Measurements from ENCODE around the gene DNAL4.
"Not testable (repeated sequence)": the region's sequence is repeated elsewhere in the genome, so short reads cannot be mapped to it uniquely, and the experiment has no call there.

The DNAL4 gene

DNA sequence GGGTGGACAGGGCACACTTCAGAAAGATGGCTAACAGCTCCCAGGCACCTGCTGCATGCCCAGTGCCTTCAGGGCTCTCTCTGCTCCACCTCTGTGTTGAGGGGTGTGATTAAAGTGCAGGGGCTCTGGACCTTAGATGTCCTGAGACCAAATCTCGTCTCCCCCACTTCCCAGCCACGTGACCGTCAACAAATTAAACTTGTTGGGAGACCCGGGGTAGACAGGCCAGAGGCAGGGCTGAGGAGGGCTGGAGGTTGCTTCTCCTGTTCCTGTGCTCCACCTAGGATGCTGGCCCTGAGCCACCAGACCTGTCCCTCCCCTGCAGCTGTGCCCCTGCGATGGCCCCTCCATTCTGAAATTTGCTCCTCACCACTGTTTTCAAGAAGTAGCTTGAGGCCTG is 32.9 kb upstream of the DNAL4 start:
- FAIRE-seq, result no peak

DNA sequence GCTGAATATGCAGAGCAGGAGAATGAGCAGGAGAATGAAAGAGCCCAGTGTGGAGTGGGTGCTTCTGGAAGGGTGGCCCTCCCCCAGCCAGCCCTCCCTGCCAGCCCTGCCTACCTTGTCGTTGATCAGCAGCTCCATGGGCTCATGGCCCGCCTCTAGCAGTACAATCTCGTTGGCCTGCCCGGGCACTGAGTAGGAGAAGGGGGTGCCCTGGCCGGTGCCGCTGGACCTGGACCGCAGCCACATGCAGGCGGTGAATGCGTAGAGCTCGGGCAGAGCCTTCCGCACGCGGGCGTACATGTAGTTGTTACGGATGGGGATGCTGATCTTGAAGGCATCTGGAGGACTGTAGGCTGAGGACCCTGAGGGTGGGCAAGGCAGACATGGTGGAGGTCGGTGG is 32.4 kb upstream of the DNAL4 start:
- FAIRE-seq, result no peak

DNA sequence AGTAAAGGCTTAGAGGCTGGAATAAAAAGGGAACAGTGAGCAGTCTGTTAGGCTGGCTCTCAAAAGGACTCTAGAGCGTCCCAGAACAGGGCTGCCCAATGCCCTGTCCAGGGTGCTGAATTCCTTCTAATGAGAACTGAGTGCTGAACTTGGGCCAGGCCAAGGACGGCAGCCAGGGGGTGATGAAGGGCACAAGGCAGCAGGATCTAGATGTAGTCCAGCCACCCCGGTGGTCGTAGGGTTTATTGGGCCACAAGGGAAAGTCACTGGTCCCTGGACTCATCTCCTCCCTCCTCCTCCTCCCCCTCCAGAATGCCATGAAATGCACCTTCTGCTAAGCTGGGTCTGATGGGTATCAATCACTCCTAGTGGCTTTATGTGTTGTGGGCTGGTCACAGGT is 30.6 kb upstream of the DNAL4 start:
- no peak for FAIRE-seq

GRCh38 chr22:38823637-38824036 is 29.7 kb upstream of the DNAL4 start:
- FAIRE-seq, result no peak

DNA sequence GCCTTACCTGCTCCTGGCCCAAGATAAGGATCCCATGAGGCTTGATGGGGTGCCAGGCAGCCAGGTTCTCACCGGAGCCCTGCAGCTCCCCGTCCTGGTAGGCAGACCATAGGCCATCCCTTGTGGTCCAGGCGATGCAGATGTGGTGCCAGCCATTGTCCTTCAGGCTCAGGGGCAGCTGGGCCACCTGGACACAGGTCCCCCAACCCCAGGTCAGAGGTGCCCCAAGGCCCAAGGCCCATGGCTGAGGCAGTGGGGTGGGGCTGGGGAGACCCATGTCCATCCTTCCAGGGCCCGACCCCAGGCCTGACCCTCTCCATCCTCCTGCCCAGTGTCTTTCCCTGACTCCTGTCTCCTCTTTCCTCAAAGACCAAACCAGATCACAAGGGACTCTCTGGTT is 29.1 kb upstream of the DNAL4 start:
- no peak for FAIRE-seq

DNA sequence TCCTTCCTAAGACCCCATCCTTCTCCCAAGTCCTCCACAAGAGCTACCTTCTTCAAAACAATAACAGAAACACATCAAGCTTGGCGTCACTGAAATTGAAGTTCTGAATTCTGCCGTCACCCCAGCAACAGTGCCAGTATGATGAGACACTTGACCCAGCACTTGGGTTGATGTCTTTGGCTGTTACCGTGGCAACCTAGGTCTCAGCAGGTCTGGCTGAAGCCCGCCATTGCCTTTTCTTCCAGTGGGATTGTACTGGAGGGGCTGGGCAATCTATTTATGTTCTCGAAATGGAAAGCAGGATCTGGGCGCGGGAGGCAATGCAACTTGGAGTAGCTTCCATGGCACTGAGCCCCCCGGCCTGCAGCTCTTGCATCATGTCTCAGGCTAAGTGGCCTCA is 26.1 kb upstream of the DNAL4 start:
- FAIRE-seq, result no peak

- no peak for FAIRE-seq
These were observed 25.5 kb upstream of the DNAL4 start for GRCh38 chr22:38819387-38819940.

- no peak for FAIRE-seq
These were observed 23.3 kb upstream of the DNAL4 start for GRCh38 chr22:38817196-38817595.

DNA sequence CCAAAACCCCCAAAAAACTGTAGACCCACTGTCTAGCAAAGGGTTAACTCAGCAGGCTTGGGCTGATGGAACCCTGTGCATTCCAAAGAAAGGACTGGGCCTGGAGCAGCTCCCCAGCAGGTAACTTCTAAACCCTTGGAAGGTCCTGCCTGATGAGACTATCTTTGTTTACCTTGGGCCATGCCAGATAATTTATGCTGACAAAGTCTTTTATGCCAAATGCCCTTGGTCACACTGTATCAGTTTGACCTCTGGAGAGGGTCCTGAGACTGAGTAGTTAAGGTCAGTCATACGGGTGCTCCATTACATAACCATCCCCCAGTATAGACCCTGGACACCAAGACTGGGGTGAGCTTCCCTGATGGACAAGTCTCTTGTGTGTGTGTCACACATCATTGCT is 21.9 kb upstream of the DNAL4 start:
- FAIRE-seq, result no peak

DNA sequence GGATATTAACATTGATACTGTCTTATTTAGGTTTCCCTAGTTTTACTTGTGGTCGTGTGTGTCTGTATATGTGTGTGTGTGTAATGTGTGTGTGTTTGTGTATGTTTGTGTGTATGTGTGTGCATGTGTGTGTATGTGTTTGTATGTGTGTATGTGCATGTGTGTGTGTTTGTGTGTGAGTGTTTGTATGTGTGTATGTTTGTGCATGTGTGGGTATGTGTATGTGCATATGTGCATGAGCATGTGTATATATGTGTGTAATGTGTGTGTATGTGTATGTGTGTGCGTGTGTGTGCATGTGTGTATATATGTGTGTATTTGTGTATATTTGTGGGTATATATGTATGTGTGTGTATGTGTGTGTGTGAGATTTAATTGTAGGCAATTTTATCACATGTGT is 17.3 kb upstream of the DNAL4 start:
- FAIRE-seq, result no peak

DNA sequence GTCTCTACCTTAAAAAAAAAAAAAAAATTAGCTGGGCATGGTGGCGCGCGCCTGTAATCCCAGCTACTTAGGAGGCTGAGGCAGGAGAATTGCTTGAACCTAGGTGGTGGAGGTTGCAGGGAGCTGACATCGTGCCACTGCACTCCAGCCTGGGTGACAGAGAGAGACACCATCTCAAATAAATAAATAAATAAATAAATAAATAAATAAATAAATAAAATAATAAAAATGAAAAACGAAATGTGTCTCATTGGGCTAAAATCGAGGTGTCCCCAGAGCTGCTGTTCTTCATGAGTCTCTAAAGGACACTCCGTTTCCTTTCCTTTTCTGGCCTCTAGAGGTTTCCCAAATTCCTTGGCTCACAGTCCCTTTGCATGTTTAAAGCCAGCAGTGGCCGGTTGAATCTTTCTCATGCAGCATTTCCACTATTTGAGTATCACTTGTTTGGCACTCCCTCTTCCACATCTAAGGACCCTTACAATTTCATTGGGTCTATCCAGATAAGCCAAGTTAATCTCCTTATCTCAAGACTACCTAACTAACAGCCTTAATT is 11.2 kb upstream of the DNAL4 start:
- FAIRE-seq, result not testable (repeated sequence)

- no peak for FAIRE-seq
These were observed 8.8 kb upstream of the DNAL4 start for GRCh38 chr22:38802671-38803121.

- no peak for FAIRE-seq
These were observed 5.5 kb upstream of the DNAL4 start for GRCh38 chr22:38799265-38800002.

GRCh38 chr22:38798496-38798895 is 4.6 kb upstream of the DNAL4 start:
- FAIRE-seq, result no peak

DNA sequence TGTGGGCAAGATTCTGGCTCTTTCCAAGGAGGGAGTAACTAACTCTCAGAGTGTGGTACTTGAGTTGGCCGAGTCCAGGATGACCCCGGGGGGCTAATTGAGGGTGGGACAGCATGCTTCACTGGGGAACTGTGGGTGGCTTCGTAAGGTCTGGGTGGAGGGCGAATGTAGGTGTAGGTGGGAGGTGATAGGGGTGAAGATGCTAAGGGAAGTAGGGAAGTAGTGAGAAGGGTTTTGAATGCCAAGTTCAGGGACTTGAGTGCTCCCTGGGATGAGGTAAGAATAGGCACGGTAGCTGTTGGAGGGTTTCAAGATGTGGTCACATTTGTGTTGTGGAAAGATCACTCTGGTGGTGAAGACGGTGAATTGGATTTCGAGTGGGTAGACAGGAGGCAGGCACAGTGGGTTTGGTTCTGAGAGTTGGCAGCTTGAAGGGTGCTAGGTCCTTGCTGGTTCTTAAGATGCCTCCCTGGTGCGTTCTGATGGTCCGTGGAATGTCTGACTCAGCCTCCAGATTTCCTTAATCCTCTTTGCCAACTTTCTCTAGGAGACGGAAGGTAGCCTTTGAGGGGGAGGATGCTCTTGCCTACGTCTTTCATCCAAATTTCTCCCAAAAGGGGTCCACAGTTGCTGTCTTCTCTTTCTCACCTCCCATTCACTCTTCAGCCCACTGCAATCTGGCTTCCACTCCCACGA is 2.5 kb upstream of the DNAL4 start:
- FAIRE-seq, result no peak

- FAIRE-seq, result no peak
These were observed 1.6 kb upstream of the DNAL4 start for GRCh38 chr22:38795569-38795968.

DNA sequence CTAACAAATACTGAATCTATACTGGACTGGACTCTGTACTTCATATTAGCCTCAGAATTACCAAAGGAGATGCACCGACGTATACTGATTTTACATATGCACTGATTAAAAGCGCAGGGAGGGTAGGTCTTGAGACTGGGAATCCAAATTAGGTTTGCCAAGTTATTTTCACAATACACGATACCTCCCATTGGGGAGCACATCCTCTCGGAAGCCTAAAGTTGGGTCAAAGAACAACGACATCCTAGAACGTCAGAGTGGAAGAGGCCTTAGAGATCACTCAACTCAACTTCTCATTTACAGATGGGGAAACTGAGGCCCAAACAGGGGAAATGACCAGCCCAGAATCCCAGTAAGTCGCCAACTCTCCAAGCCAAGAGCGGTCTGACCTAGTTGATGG is 626 bp downstream of the DNAL4 start:
- FAIRE-seq, result no peak

- no peak for FAIRE-seq
These were observed 1.1 kb downstream of the DNAL4 start for GRCh38 chr22:38792833-38793232.

GRCh38 chr22:38789606-38790005 is 4.3 kb downstream of the DNAL4 start:
- no peak for FAIRE-seq

- no peak for FAIRE-seq
These were observed 5.1 kb downstream of the DNAL4 start for GRCh38 chr22:38788846-38789245.

- FAIRE-seq, result no peak
These were observed 5.7 kb downstream of the DNAL4 start for GRCh38 chr22:38788021-38788816.

DNA sequence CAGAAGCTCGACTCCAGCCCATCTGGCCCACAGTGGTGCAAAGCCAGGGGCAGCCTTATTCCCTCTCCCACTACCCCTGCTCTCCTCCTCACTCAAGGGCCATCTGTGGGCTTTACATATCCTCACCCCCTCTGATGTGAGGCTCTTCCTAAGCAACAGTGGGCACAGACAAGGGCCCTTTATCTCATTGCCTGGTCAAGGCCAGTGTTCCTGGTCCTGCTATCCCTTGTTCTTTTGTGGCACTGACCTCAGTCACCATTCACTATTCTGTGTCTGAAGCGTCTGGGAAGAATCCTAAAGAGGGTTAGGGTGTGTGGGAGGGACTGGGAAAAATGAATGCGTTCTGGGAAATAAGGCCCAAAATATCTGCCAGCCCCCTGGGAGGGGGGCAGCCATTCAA is 7.3 kb downstream of the DNAL4 start:
- no peak for FAIRE-seq

DNA sequence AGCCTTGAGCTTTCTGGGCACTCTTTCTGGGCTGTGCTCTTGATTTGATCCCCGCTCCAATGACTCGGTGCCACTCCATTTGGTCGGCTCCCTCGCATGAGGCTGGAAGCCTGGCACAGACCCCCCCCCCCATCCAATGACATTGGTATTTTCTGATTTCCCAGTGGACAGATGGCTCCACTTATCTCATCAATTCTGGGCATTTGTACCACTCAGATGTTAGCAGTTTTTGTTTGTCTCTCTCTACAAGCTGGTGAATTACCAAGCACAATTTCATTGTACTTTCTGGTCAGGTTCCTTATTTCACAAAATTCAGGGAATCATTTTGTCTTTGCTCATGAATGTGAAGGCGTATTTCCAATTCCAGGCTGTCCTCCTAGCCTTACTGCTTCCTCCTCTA is 9.1 kb downstream of the DNAL4 start:
- FAIRE-seq, result no peak

Data from A204.1 (cell line).